PC-9 (cell line): ENCODE measurements around the gene ZGRF1.

Source experiments
- CTCF ChIP-seq: fragments of 200-600 bp; sonication (generic); conservative IDR thresholded peaks from 2 replicates; pipeline ENCODE4 v1.6.1; 2017; ENCODE audit warnings: mixed run types, antibody characterized with exemption, mild to moderate bottlenecking, moderate library complexity
- EZH2 ChIP-seq: fragments of 200-600 bp; sonication (generic); IDR thresholded peaks from 2 replicates; pipeline ENCODE4 v1.8.0; 2017; ENCODE audit warnings: antibody characterized with exemption, low read depth

GRCh38 chr4:112567536-112567935 lies 69.2 kb downstream of the ZGRF1 start:
- TF ChIP-seq CTCF (no peak), EZH2 (no peak)
